ENCODE measurements around the gene LAD1. TPM values are rescaled to one million over a fixed set of nuclear protein-coding genes. Genes with fewer than 3 reads are reported as not detected.

Gene LAD1
- polyA plus RNA-seq, 3 donors: not detected

DNA sequence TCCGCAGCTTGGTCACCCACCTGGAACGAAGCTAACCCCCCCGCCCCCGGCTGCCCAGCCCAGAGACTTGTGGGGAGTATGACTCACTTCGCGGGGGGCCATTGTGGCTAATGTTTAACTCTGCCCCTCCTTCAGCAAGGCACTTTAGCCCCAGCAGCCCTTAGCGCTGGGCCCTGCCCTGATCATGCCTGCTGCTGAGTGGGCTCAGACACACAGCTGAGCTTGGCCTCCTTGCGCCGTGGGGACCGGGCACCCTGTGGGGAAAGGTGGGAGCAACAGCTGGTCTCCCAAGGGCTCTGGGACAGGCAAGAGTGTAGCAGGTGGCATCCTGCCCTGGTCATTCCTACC, 6.3 kb upstream of the LAD1 start:
- Histone ChIP-seq H3K79me2 (ENCODE audit: insufficient read depth, low read length) (no peaks in the 10 kb centered on the region), H3K9me3 (replicated peaks in 1 of 2; ENCODE audit: control insufficient read depth in 1 of 2, insufficient read depth in 1 of 2, low read length in 2 of 2) (peaks cover 0 to under 1% of the 10 kb centered on the region in 2 donors), H3K27ac (ENCODE audit: low read depth in 1 of 2, low read length in 2 of 2) (no peak overlapping the region), H3K4me1 (ENCODE audit: control insufficient read depth in 1 of 2, insufficient read depth in 2 of 2, low read length in 2 of 2) (no peaks in the 10 kb centered on the region), H3K9ac (ENCODE audit: insufficient read depth, low read length, poor library complexity, severe bottlenecking) (no peak overlapping the region), H3K4me2 (replicated peaks; ENCODE audit: extremely low read depth, low read length, poor library complexity, severe bottlenecking) (no peak overlapping the region), H4K20me1 (ENCODE audit: insufficient read depth, low read length) (no peaks in the 10 kb centered on the region), H3K27me3 (ENCODE audit: control insufficient read depth in 2 of 2, insufficient read depth in 2 of 2, low read length in 2 of 2) (peaks cover 13 to 20% of the 10 kb centered on the region in 2 donors), H3K4me3 (replicated peaks in 1 of 3; ENCODE audit: low read depth in 2 of 3, low read length in 3 of 3) (no peak overlapping the region), H2AFZ (ENCODE audit: insufficient read depth, low read depth, low read length, poor library complexity, severe bottlenecking) (no peak overlapping the region), H3K36me3 (replicated peaks in 1 of 2; ENCODE audit: control insufficient read depth in 1 of 2, insufficient read depth in 2 of 2, low read length in 2 of 2) (no peaks in the 10 kb centered on the region)
- 95% methylated on average over 9 of the region's 10 CpGs for WGBS (ENCODE audit: insufficient coverage)
- H3K27ac Mint-ChIP-seq: no peak overlapping the region
- intact Hi-C loops (cut with micrococcal nuclease): no loop called here
- H3K4me1 Mint-ChIP-seq: peaks cover 2% of the 10 kb centered on the region
- H3K4me3 Mint-ChIP-seq: no peak overlapping the region
- H3K27me3 Mint-ChIP-seq (ENCODE audit: low read depth in 3 of 3): peaks cover 5 to 19% (median 7%) of the 10 kb centered on the region in 3 donors
- DNase-seq: no peak
- no peaks in the 10 kb centered on the region for H3K9me3 Mint-ChIP-seq
- no peaks in the 10 kb centered on the region for H3K36me3 Mint-ChIP-seq
- TF ChIP-seq, protein P1, sequence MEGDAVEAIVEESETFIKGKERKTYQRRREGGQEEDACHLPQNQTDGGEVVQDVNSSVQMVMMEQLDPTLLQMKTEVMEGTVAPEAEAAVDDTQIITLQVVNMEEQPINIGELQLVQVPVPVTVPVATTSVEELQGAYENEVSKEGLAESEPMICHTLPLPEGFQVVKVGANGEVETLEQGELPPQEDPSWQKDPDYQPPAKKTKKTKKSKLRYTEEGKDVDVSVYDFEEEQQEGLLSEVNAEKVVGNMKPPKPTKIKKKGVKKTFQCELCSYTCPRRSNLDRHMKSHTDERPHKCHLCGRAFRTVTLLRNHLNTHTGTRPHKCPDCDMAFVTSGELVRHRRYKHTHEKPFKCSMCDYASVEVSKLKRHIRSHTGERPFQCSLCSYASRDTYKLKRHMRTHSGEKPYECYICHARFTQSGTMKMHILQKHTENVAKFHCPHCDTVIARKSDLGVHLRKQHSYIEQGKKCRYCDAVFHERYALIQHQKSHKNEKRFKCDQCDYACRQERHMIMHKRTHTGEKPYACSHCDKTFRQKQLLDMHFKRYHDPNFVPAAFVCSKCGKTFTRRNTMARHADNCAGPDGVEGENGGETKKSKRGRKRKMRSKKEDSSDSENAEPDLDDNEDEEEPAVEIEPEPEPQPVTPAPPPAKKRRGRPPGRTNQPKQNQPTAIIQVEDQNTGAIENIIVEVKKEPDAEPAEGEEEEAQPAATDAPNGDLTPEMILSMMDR (IDR thresholded peaks at IDR 0.05): no peak

DNA sequence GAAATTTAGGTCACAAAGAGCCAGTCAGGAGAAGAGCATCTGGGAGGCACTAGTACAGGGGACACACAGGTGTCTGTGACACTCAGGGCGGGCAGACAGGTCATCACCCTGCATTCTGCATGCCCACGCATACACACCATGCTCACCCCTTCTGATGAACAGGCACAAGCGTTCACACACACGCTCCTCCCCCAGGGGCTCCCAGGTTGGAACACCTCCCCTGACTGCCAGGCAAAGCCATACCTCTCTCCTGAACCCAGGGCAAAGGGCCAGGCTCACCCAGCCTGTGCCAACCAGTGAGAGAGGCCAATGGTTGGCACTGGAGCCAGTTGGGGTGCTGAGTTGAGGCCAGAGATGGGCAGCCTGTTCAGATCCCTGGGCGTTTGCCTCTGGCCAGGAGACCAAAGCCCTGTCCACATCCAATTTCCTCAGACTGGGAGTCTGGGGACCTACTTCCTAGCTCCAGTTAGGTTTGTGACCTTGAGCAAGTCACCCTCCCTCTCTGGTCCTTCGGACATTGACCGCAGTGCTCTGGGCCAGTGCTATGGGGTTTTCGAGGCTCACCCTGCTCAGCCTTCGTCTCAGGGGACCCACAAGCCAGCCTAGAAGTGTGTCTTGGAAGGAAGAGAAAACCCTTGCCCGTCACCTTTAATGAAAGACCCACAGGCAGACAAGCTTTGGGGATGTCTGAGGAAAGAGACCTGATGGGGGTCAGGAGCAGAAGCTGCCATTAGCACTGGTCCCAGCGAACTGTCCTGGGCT, 5.8 kb upstream of the LAD1 start:
- H3K4me2 ChIP-seq (replicated peaks; ENCODE audit: extremely low read depth, low read length, poor library complexity, severe bottlenecking): no peak overlapping the region
- Mint-ChIP-seq H3K27ac (peak overlapping the region in 1 of 7 donors; percentile 26), H3K9me3 (peaks cover 0 to 3% (median 0%) of the 10 kb centered on the region in 7 donors), H3K36me3 (no peaks in the 10 kb centered on the region), H3K27me3 (ENCODE audit: low read depth in 3 of 3) (peaks cover 5 to 25% (median 5%) of the 10 kb centered on the region in 3 donors), H3K4me3 (no peak overlapping the region), H3K4me1 (peaks cover 2% of the 10 kb centered on the region)
- 97% methylated on average over 7 of the region's 11 CpGs for WGBS (ENCODE audit: insufficient coverage)
- TF ChIP-seq, protein P1 (IDR thresholded peaks at IDR 0.05): no peak
- no peak for DNase-seq
- H3K9me3 ChIP-seq (replicated peaks in 1 of 2; ENCODE audit: control insufficient read depth in 1 of 2, insufficient read depth in 1 of 2, low read length in 2 of 2): peaks cover 0 to 6% of the 10 kb centered on the region in 2 donors
- no peak overlapping the region for H3K27ac ChIP-seq (ENCODE audit: low read depth in 1 of 2, low read length in 2 of 2)
- peaks cover 18 to 26% of the 10 kb centered on the region in 2 donors for H3K27me3 ChIP-seq (ENCODE audit: control insufficient read depth in 2 of 2, insufficient read depth in 2 of 2, low read length in 2 of 2)
- intact Hi-C loops (cut with micrococcal nuclease): no loop called here
- no peaks in the 10 kb centered on the region for H3K36me3 ChIP-seq (replicated peaks in 1 of 2; ENCODE audit: control insufficient read depth in 1 of 2, insufficient read depth in 2 of 2, low read length in 2 of 2)
- no peak overlapping the region for H2AFZ ChIP-seq (ENCODE audit: insufficient read depth, low read depth, low read length, poor library complexity, severe bottlenecking)
- H4K20me1 ChIP-seq (ENCODE audit: insufficient read depth, low read length): no peaks in the 10 kb centered on the region
- H3K9ac ChIP-seq (ENCODE audit: insufficient read depth, low read length, poor library complexity, severe bottlenecking): no peak overlapping the region
- H3K4me3 ChIP-seq (replicated peaks in 1 of 3; ENCODE audit: low read depth in 2 of 3, low read length in 3 of 3): no peak overlapping the region
- no peaks in the 10 kb centered on the region for H3K4me1 ChIP-seq (ENCODE audit: control insufficient read depth in 1 of 2, insufficient read depth in 2 of 2, low read length in 2 of 2)
- no peaks in the 10 kb centered on the region for H3K79me2 ChIP-seq (ENCODE audit: insufficient read depth, low read length)

Data from CD14-positive monocyte (primary cell).